Neutrophil (primary cell): ENCODE measurements around the gene ATP2A2.

ENCODE experiments used
- H3K27ac ChIP-seq: fragments of 200-600 bp; sonication (generic); 2 replicates; pipeline ENCODE4 v1.5.1; 2016; ENCODE audit warnings: mild to moderate bottlenecking, moderate library complexity
- H3K27me3 ChIP-seq: fragments of 200-600 bp; sonication (generic); 2 replicates; pipeline ENCODE4 v1.6.0; 2016; ENCODE audit warnings: mild to moderate bottlenecking
- H3K36me3 ChIP-seq: fragments of 200-600 bp; sonication (generic); 2 replicates; pipeline ENCODE4 v1.5.1; 2017
- H3K4me1 ChIP-seq, 2 experiments: fragments of 200-600 bp in 1 of 2; sonication (generic) in 1 of 2; 1 replicate in 1 of 2; 2 replicates in 1 of 2; pipeline versions ENCODE4 v1.5.1 to v1.6.1; 2013 to 2016; ENCODE audit warnings: low read depth in 1 of 2, low read length in 1 of 2, mild to moderate bottlenecking in 1 of 2, moderate library complexity in 1 of 2; ENCODE audit not compliant: control insufficient read depth in 1 of 2, insufficient read depth in 1 of 2
- H3K4me3 ChIP-seq, 2 experiments: fragments of 200-600 bp in 1 of 2; sonication (generic) in 1 of 2; 1 replicate in 1 of 2; 2 replicates in 1 of 2; pipeline ENCODE4 v1.5.1; 2013 to 2016; ENCODE audit warnings: low read depth in 1 of 2, low read length in 1 of 2, mild to moderate bottlenecking in 1 of 2, moderate library complexity in 1 of 2
- H3K9me3 ChIP-seq: fragments of 200-600 bp; sonication (generic); 2 replicates; pipeline ENCODE4 v1.5.1; 2016
- CTCF ChIP-seq: fragments of 200-600 bp; sonication (generic); IDR thresholded peaks from 2 replicates; pipeline ENCODE4 v1.5.1; 2016; ENCODE audit warnings: antibody characterized with exemption

ATP2A2 gene

DNA sequence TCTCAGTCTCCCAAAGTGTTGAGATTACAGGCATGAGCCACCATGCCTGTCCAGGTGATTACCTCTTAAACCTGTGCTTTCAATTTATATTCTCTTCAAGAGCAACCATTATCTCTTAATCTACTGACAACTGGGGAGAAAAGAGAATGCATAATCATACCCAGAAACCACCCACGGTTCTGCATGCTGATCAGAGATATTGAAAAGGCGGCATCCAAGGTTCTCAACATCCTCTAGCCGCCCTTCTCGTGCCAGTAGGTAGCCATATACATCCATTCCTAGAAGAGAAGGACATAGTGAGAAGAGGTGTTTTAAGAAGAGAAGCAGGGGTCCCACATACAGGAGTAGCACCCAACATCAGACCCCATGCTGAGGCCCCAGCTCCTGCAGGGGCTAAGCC lies 101.6 kb downstream of the ATP2A2 start:
- Histone ChIP-seq H3K27me3 (no peaks in the 10 kb centered on the region), H3K36me3 (peaks cover 79% of the 10 kb centered on the region), H3K4me1 (peaks cover 16 to 19% of the 10 kb centered on the region in 2 experiments), H3K27ac (no peak overlapping the region), H3K4me3 (no peak overlapping the region), H3K9me3 (no peaks in the 10 kb centered on the region)
- no peak for TF ChIP-seq CTCF
